GM12891 (cell line): ENCODE data around the gene MXD3.
"Not testable (repeated sequence)": the region's sequence is repeated elsewhere in the genome, so short reads cannot be mapped to it uniquely, and the experiment has no call there.

ENCODE experiments used
- DNase-seq: peaks from one replicate; pipeline ENCODE4 v3.0.0; 2011; ENCODE audit warnings: low spot score; ENCODE audit not compliant: insufficient read length
- FAIRE-seq: peaks from 2 replicates; lab custom pipeline; 2011; peaks lifted over from hg19 to GRCh38; lab: Jason Lieb, UNC
- PAX5 ChIP-seq: IDR thresholded peaks from 2 replicates; pipeline ENCODE4 v1.6.1; 2011; ENCODE audit warnings: low read length, moderate library complexity, mild to moderate bottlenecking; ENCODE audit not compliant: insufficient read depth, severe bottlenecking
- POLR2A ChIP-seq: IDR thresholded peaks from 2 replicates; pipeline ENCODE4 v1.6.1; 2011; ENCODE audit warnings: low read depth, low read length, control low read depth
- POLR2AphosphoS5 ChIP-seq: IDR thresholded peaks from 2 replicates; pipeline ENCODE4 v1.6.1; 2011; ENCODE audit warnings: low read depth, low read length, control low read depth
- POU2F2 ChIP-seq: IDR thresholded peaks from 2 replicates; pipeline ENCODE4 v1.6.1; 2011; ENCODE audit warnings: low read depth, mild to moderate bottlenecking, control low read depth, low read length, moderate library complexity
- SPI1 ChIP-seq: IDR thresholded peaks from 2 replicates; pipeline ENCODE4 v1.6.1; 2011; ENCODE audit warnings: low read depth, low read length, control low read depth
- TAF1 ChIP-seq: IDR thresholded peaks from 2 replicates; pipeline ENCODE4 v1.6.1; 2011; ENCODE audit warnings: low read depth, low read length, control low read depth

MXD3 gene

GRCh38 chr5:177310757-177311391 lies 824 bp downstream of the MXD3 start:
- TF ChIP-seq POU2F2 (peak; percentile 93; the same call in 1 of the 2 replicates), PAX5 (no peak), TAF1 (no peak), POLR2A (no peak)
- FAIRE-seq, result peak; percentile 82
- no peak for DNase-seq

DNA sequence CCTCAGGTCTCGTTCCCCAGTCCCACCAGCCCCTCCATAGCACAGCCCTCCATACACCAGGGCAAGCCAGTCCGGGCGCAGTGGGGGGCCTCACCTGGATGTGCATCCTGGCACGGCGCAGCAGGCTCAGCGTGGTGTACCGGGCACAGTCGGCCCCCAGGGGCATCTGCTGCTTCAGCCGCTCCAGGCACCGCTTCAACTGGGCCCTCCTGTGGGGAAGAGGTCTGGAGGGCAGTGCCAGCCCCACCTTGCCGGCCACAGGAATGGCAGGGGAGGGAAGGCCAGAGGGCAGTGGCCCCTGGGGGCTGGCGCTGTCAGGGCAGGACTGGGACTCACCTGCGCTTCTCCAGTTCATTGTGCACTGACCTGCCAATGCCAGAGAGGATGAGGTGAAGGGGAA lies 1.4 kb downstream of the MXD3 start:
- no peak for DNase-seq
- TF ChIP-seq POU2F2 (no peak), TAF1 (no peak), POLR2AphosphoS5 (no peak), SPI1 (no peak), PAX5 (no peak)
- no peak for FAIRE-seq

- DNase-seq (no peak), FAIRE-seq (peak; percentile 88)
- TF ChIP-seq SPI1 (no peak), TAF1 (no peak), POU2F2 (no peak), PAX5 (no peak), POLR2A (no peak), POLR2AphosphoS5 (no peak)
These were observed 2.1 kb downstream of the MXD3 start for GRCh38 chr5:177309351-177310191.

DNA sequence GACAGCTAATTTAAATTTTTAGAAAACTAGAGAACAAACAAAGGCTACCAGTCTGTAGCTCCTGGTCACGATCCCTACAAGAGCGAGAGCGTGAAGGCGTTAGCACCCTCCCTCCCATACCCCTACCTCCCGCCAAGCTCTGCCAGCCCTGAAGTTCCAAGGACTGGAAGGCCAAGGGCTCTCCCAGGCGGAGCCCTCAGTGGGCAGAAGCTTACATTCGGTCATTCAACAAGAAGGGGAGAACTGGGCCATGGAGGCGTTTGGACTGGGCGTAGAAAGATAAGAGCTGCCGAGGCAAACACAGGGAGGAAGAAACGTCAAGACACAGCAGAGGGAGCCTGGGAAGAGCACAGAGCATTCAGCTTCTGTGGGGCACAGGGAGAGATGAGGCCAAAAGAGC lies 3.0 kb downstream of the MXD3 start:
- no peak for DNase-seq
- TF ChIP-seq SPI1 (no peak), POLR2A (no peak), POLR2AphosphoS5 (no peak), POU2F2 (no peak), PAX5 (no peak), TAF1 (no peak)
- no peak for FAIRE-seq

GRCh38 chr5:177307544-177308363 lies 3.9 kb downstream of the MXD3 start:
- TF ChIP-seq SPI1 (no peak), TAF1 (no peak), POLR2A (peak; percentile 34; the same call in 1 of the 2 replicates), POU2F2 (no peak), PAX5 (no peak)
- no peak for FAIRE-seq
- no peak for DNase-seq

- DNase-seq, result no peak
- no peak for FAIRE-seq
- TF ChIP-seq POLR2AphosphoS5 (peak; percentile 55), POLR2A (no peak; the same call in 1 of the 2 replicates), SPI1 (no peak), TAF1 (no peak), POU2F2 (no peak), PAX5 (no peak)
These were observed 4.8 kb downstream of the MXD3 start for GRCh38 chr5:177306674-177307543.

- not testable (repeated sequence) for DNase-seq, FAIRE-seq
These were observed 5.5 kb downstream of the MXD3 start for GRCh38 chr5:177306103-177306640.

DNA sequence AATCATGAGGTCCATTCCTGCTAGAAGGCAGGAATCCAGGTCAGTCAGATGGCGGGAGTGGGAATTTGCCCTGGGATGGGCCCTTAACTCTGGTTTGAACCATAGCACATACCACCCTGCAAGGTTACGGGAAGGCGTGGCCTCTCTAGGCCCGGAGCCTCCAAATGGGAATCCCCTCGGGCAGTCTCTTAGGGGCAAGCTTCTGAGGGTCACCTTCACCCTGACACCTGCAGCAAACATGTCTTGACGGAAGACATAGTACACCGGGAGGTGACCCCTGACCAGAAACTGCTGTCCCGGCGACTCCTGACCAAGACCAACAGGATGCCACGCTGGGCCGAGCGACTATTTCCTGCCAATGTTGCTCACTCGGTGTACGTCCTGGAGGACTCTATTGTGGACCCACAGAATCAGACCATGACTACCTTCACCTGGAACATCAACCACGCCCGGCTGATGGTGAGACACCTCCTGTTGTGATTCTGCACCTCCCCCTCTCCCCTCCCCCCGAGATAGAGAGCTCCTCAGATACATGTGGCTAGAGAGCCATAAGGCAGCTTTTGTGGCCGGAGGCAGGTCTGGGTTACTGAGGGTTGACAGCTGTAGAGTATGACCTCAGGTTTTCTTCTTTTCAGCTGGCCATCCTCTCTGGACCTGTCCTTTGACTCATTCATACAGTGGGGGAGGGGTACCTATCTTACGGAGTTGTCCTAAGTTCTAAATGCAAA lies 7.1 kb downstream of the MXD3 start:
- FAIRE-seq (no peak), DNase-seq (no peak)
- TF ChIP-seq TAF1 (no peak), POLR2A (no peak), SPI1 (no peak), PAX5 (no peak), POLR2AphosphoS5 (no peak), POU2F2 (no peak)
